Smooth muscle cell (in vitro differentiated cells): Measurements from ENCODE around the gene TMEM79. TPM values are rescaled to one million over a fixed set of nuclear protein-coding genes. Genes with fewer than 3 reads are reported as not detected.

Experiments
- DNase-seq: peaks from one replicate; lab custom pipeline; 2025; ENCODE audit not compliant: unreplicated experiment; lab: John Stamatoyannopoulos, UW
- H2AFZ ChIP-seq: fragments of 200-600 bp; sonication (generic); 2 replicates; pipeline ENCODE4 v1.6.0; 2016; ENCODE audit warnings: antibody characterized with exemption, low read depth, mild to moderate bottlenecking
- H3F3A ChIP-seq: fragments of 200-600 bp; sonication (generic); 2 replicates; pipeline ENCODE4 v1.6.0; 2017; ENCODE audit warnings: antibody characterized with exemption, low read depth
- H3K27ac ChIP-seq: fragments of 200-600 bp; sonication (generic); 2 replicates; pipeline ENCODE4 v1.5.1; 2016; ENCODE audit warnings: low read depth, mild to moderate bottlenecking
- H3K27me3 ChIP-seq: fragments of 200-600 bp; sonication (generic); 2 replicates; pipeline ENCODE4 v1.6.1; 2016; ENCODE audit warnings: low read depth, mild to moderate bottlenecking
- H3K36me3 ChIP-seq: fragments of 200-600 bp; sonication (generic); 2 replicates; pipeline ENCODE4 v1.5.1; 2016; ENCODE audit warnings: low read depth
- H3K4me1 ChIP-seq: fragments of 200-600 bp; sonication (generic); 2 replicates; pipeline ENCODE4 v1.5.1; 2016; ENCODE audit warnings: low read depth
- H3K4me2 ChIP-seq: fragments of 200-600 bp; sonication (generic); 2 replicates; pipeline ENCODE4 v1.6.0; 2016; ENCODE audit warnings: mild to moderate bottlenecking
- H3K4me3 ChIP-seq: fragments of 200-600 bp; sonication (generic); 2 replicates; pipeline ENCODE4 v1.5.1; 2016; ENCODE audit warnings: mild to moderate bottlenecking
- H3K79me2 ChIP-seq: fragments of 200-600 bp; sonication (generic); 2 replicates; pipeline ENCODE4 v1.6.0; 2016; ENCODE audit warnings: low read depth, mild to moderate bottlenecking
- H3K9ac ChIP-seq: fragments of 200-600 bp; sonication (generic); 2 replicates; pipeline ENCODE4 v1.6.0; 2016; ENCODE audit warnings: low read depth
- H3K9me3 ChIP-seq: fragments of 200-600 bp; sonication (generic); replicated peaks from 2 replicates; pipeline ENCODE4 v1.5.1; 2016; ENCODE audit warnings: low read depth
- H4K20me1 ChIP-seq: fragments of 200-600 bp; sonication (generic); 2 replicates; pipeline ENCODE4 v1.6.0; 2016; ENCODE audit warnings: low read depth
- WGBS: methylation state at CpG from one replicate; pipeline ENCODE4 v1.1.7; 2016; ENCODE audit warnings: low lambda C conversion rate; 5-methylcytosine and 5-hydroxymethylcytosine counted together
- polyA plus RNA-seq: library from polyadenylated mRNA; unstranded; fragments of >200 nt; fragmentation: Nextera tagmentation; extraction: Ambion mirVana; gene quantifications from 2 replicates; pipeline ENCODE4 v1.2.1, GENCODE V29; 2016
- total RNA-seq: library from RNA; depleted of rRNA; stranded (reverse); fragments of >200 nt; gene quantifications from 2 replicates; pipeline ENCODE4 v1.2.3, GENCODE V29; 2014
- TF ChIP-seq, protein P1 (sequence below): fragments of 200-600 bp; sonication (generic); IDR thresholded peaks from 2 replicates; pipeline ENCODE4 v1.5.1; 2017; ENCODE audit warnings: borderline replicate concordance, mild to moderate bottlenecking, antibody characterized with exemption; ENCODE audit not compliant: insufficient read depth, poor library complexity, severe bottlenecking

Gene TMEM79
- total and polyA plus RNA-seq, 2 experiments from 2014 or later: 6.9 to 8.9 TPM

GRCh38 chr1:156308078-156308477 lies 24.0 kb downstream of the TMEM79 start:
- peaks cover 16% of the 10 kb centered on the region for H3K36me3 ChIP-seq
- TF ChIP-seq, protein P1, sequence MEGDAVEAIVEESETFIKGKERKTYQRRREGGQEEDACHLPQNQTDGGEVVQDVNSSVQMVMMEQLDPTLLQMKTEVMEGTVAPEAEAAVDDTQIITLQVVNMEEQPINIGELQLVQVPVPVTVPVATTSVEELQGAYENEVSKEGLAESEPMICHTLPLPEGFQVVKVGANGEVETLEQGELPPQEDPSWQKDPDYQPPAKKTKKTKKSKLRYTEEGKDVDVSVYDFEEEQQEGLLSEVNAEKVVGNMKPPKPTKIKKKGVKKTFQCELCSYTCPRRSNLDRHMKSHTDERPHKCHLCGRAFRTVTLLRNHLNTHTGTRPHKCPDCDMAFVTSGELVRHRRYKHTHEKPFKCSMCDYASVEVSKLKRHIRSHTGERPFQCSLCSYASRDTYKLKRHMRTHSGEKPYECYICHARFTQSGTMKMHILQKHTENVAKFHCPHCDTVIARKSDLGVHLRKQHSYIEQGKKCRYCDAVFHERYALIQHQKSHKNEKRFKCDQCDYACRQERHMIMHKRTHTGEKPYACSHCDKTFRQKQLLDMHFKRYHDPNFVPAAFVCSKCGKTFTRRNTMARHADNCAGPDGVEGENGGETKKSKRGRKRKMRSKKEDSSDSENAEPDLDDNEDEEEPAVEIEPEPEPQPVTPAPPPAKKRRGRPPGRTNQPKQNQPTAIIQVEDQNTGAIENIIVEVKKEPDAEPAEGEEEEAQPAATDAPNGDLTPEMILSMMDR: no peak
- no peak for DNase-seq

GRCh38 chr1:156310962-156311361 lies 26.8 kb downstream of the TMEM79 start:
- Histone ChIP-seq H3K4me2 (no peak overlapping the region), H3K4me1 (no peaks in the 10 kb centered on the region), H2AFZ (no peak overlapping the region), H3F3A (no peaks in the 10 kb centered on the region), H3K27me3 (no peaks in the 10 kb centered on the region), H3K4me3 (no peak overlapping the region), H3K79me2 (no peaks in the 10 kb centered on the region), H3K27ac (no peak overlapping the region), H3K9me3 (no peaks in the 10 kb centered on the region), H4K20me1 (peaks cover 6% of the 10 kb centered on the region), H3K36me3 (peaks cover 24% of the 10 kb centered on the region), H3K9ac (no peak overlapping the region)
- DNase-seq: no peak
- 96% methylated on average over 6 of the region's 6 CpGs for WGBS
- TF ChIP-seq, protein P1: no peak

More at GRCh38 chr1:156308078-156308477, 24.0 kb downstream of the TMEM79 start:
- Histone ChIP-seq H3F3A (no peaks in the 10 kb centered on the region), H3K9me3 (no peaks in the 10 kb centered on the region), H3K27ac (no peak overlapping the region), H3K4me3 (no peak overlapping the region), H3K79me2 (no peaks in the 10 kb centered on the region), H3K27me3 (no peaks in the 10 kb centered on the region), H2AFZ (no peak overlapping the region), H3K9ac (no peak overlapping the region), H3K4me2 (no peak overlapping the region), H4K20me1 (peaks cover 6% of the 10 kb centered on the region), H3K4me1 (no peaks in the 10 kb centered on the region)

- Histone ChIP-seq H3K4me1 (no peaks in the 10 kb centered on the region), H3K9ac (no peak overlapping the region), H3F3A (peaks cover 7% of the 10 kb centered on the region), H3K9me3 (no peaks in the 10 kb centered on the region), H3K4me2 (no peak overlapping the region), H4K20me1 (peaks cover 6% of the 10 kb centered on the region), H3K79me2 (peaks cover under 1% of the 10 kb centered on the region), H3K27me3 (no peaks in the 10 kb centered on the region), H3K27ac (no peak overlapping the region), H3K36me3 (peaks cover 53% of the 10 kb centered on the region), H2AFZ (no peak overlapping the region), H3K4me3 (no peak overlapping the region)
- TF ChIP-seq, protein P1: no peak
- 98% methylated on average over 7 of the region's 7 CpGs for WGBS
- no peak for DNase-seq
Observed at GRCh38 chr1:156316909-156317308, 32.8 kb downstream of the TMEM79 start.

- Histone ChIP-seq H3K79me2 (peaks cover 3% of the 10 kb centered on the region), H3K27ac (no peak overlapping the region), H3F3A (peaks cover 7% of the 10 kb centered on the region), H4K20me1 (peaks cover 6% of the 10 kb centered on the region), H3K4me2 (no peak overlapping the region), H3K9me3 (no peaks in the 10 kb centered on the region), H3K4me3 (no peak overlapping the region), H2AFZ (no peak overlapping the region), H3K9ac (no peak overlapping the region), H3K36me3 (peaks cover 61% of the 10 kb centered on the region), H3K27me3 (no peaks in the 10 kb centered on the region), H3K4me1 (no peaks in the 10 kb centered on the region)
- no peak for DNase-seq
- WGBS: 96% methylated on average over 1 of the region's 1 CpG
- TF ChIP-seq, protein P1: peak; percentile 71
Observed at GRCh38 chr1:156319664-156320063, 35.5 kb downstream of the TMEM79 start.
